GM19239 (cell line): Measurements from ENCODE around the gene R3HDM1.
"Not testable (repeated sequence)": the region's sequence is repeated elsewhere in the genome, so short reads cannot be mapped to it uniquely, and the experiment has no call there.

ENCODE experiments used
- DNase-seq: peaks from one replicate; pipeline ENCODE4 v3.0.0; 2011; ENCODE audit warnings: low spot score; ENCODE audit not compliant: insufficient read length
- FAIRE-seq: peaks from 2 replicates; lab custom pipeline; 2011; peaks lifted over from hg19 to GRCh38; lab: Jason Lieb, UNC

R3HDM1 gene

DNA sequence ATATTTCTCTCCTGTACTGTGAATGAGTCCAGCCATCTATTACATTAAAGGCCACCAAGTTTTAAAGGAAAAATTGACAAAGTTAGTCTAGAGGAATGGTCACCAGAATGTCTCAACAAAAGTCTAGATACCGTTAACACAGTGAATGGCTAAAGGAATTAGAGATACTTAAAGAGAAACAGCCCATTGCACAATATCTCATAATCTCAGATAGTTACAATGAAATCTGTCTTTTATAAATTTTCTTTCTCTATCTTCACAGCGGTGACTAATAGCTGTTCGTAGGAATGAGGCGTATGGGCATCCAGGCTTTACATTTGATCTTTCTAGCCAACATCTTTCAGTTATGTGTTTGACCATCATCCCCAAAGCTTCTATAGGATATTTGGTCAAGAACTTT, 30.6 kb downstream of the R3HDM1 start:
- no peak for DNase-seq
- FAIRE-seq: no peak

DNA sequence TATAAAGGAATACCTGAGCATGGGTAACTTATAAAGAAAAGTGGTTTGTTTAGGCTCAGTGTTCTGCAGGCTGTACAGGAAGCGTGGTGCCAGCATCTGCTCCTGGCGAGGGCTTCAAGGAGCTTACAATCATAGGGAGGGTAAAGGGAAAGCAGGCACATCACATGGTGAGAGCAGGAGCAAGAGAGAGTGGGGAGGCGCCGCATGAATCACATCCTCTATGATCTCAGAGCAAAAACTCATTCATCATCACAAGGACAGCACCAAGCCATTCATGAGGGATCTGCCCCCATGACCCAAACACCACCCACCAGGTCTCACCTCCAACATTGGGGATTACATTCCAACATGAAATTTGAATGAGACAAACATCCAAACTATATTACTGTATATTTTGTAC, 32.5 kb downstream of the R3HDM1 start:
- FAIRE-seq (no peak), DNase-seq (no peak)

DNA sequence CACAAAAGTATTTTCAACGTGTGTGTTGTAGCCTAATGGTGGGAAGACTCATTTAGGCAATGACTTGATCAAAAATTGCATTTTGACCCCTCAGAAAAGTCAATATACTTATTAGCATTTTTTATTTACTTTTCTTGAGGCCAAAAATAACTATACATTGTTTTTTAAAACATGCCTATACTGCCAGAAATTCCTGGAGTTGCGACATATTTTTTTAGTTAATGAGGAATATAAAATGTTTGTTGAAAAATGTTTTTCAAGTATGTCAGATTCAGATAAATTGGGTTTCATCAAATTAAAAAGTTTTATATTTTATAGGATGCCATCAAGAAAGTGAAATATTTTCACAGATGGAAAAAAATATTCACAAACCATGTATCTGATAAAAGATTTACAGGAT, 39.6 kb downstream of the R3HDM1 start:
- FAIRE-seq (no peak), DNase-seq (no peak)

DNA sequence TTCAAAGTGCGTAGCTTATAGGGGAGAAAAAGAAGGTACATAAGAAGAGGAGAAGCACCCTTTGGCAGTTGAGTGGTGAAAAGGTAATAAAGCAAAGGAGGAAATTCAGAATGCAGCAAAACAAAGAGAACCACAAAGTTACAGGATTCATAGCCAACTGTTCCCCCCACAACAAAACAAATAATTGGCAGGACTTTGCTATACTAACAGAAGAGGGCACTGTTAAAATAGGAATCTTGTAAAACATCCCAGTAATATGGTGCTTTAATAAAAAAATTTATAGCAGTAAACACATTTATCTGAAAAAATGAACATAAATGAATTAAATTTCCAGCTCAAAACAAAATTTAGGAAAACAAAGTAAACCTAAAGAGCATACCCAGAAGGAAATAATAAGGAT, 42.3 kb downstream of the R3HDM1 start:
- no peak for FAIRE-seq

DNA sequence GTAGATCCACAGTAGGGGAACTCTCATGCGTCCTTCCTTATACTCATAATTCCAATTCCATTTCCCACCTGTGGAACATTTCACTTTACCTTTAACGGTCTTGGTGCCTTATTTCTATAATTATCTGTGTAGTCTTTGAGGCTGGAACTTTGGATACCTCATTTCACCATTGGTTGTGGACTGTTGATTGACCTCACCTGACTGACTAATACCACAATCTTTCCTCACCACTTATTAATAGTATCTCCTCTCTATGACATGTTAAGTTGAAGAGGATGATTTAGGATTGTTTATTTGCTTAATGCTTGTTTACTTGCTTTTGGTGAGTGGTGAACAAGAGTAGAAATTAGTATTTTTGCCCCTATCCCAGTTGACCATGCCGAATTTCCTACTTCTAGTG, 50.0 kb downstream of the R3HDM1 start:
- no peak for FAIRE-seq
- DNase-seq: no peak

More for the DNA sequence above, 42.3 kb downstream of the R3HDM1 start:
- DNase-seq: no peak

DNA sequence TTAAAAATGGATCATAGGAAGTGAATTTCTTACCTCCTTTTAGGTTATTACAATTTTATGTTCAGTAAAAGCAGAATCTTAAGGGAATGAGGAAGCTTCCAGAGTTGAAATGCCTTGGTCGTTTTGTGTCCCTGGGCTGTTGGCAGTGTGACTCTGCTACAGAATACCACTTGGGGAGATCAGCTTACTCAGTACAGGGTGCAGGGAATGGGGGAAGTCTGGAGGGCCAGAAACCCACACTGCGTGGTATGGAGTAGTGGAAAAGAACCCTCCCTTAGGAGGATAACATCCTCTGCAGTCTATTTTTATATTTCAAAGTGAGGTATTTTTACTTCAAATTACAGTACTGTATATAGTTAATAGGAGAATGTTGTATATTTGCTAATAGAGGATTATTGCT, 51.1 kb downstream of the R3HDM1 start:
- DNase-seq (no peak), FAIRE-seq (no peak)

DNA sequence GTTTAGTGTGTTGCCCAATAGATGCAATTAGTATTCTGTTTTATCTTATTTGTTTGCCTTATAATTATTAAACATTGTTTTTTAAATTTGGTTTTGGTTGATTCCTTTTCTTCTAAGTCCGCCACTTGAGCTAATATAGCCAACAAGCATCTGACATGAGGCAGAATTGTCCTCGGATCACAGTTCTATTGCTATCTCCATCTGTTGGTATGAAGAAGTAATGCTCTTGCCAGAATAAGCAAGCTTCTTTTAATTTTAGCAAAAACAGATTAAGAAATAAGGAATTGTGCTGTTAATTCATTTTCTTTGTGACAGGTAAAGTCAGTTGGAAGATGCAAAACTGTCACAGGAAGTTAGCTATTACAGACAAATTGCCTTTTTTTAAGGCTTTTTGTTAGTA, 54.3 kb downstream of the R3HDM1 start:
- FAIRE-seq: no peak
- no peak for DNase-seq

DNA sequence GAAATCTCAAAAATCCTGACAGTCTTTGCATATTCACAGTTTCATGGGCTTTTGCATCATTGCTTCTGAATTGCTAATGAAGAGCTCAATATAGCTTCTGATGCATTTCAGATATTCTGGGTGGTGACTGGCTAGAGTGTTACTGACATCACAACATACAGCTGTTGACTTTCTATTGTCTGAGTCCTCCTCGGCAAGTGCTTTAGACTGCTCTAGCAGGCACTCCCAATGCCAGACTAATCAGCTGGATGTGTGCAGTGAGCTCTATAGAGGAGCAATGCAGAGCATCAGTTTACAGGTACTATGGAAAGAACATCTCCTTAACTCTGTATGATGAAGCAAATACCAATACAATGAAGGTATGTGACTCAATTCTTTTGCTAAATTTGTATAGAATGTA, 54.9 kb downstream of the R3HDM1 start:
- FAIRE-seq: peak; percentile 85
- peak; percentile 1 for DNase-seq

DNA sequence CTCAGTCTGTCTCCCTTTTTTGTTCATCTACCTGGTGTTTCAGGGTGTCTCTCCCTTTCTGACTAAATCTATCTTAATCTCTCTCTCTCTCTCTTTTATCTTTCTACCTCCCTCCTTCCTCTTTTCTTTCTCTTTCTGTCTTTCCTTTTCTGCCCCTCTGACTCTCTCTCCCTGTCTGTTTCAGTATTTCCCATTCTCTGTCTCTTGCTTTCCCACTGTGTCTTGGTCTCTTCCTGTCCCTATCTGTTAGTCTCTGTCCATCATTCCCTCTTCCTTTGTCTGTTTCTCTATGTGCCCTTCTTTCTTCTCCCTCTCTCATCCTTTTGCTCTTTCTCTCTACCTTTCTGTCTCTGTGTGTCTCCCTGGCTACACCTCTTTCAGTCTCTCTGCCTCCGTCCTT, 56.7 kb downstream of the R3HDM1 start:
- FAIRE-seq (peak; percentile 61), DNase-seq (no peak)

DNA sequence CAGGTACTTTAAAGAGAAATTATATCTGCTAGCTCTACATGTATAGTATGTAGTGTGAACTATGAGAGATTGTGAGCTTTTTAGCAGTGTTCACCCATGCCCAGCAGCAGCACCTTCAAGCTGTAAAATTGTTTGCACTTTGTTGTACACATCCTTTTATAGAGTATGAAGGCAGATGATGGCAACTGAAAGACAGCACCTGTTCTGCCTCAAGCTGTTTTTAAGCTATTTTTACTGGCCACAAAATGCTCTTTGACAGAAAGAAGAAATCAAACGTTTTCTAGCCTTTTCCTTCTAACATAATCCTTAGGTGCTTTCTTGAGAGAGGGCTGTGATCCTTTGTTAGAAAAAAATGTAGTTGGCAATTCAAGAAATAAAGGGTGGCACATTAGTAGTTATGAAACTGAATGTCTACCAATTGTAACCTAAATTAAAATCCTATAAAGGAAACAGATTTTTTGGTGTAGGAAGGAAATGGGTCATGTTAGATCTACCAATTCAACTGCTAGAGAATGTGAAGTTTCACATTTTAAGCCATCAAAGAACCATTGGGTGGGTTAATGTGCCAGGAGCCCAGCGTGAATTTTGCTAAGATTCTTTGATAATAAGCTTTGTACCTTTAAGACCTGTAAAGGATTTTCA, 59.5 kb downstream of the R3HDM1 start:
- DNase-seq: no peak

DNA sequence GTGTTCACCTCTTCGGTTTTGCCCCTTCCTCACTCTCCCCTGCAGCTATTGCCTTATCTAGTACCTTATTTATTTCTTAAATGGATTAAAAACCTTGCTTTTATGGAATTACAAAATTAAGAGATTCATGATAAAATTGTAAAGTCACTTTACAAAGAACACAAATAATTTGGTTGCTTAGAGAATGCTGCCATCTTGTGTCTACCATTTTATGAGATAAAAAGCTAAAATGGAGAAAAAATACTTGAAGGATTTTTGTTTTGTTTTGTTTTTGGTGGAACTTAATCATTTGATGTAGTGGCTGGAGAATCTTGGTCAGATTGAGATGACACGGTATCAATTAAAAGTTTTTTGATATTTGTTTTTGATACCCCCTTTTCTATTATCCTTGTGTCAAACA, 69.6 kb downstream of the R3HDM1 start:
- FAIRE-seq (no peak), DNase-seq (no peak)

More for the DNA sequence above, 59.5 kb downstream of the R3HDM1 start:
- peak; percentile 89 for FAIRE-seq

DNA sequence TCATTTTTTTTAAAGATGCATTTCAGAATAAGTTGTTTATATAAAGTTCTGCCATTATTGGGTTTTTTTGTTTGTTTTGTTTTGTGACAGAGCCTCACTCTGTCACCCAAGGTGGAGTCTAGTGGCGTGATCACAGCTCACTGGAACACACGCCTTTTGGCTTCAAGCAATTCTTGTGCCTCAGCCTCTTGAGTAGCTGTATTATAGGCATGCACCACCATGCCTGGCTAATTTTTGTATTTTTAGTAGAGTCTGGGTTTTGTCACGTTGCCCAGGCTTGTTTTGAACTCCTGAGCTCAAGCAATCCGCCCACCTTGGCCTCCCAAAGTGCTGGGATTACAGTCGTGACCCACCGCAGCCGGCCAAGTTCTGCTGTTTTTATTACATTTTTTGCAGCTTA, 72.3 kb downstream of the R3HDM1 start:
- DNase-seq: no peak
- no peak for FAIRE-seq

DNA sequence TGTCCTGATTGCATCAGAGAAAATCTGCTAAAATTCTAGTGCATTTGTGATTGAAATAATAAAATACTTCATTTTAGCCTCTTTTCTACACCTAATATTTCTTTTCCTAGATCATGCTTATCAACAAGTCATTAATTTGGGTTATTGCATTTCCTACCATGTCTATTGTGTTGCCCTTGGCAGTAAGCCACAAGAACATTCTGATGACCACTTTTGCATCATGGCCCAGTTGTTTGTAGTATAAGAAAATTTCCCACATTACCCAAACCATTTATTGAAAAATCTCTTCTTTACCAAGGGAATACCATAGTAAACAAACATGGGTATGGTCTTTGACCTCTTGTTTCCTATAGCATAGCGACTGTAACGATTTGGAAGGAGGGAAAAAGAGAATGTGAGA, 76.3 kb downstream of the R3HDM1 start:
- no peak for FAIRE-seq
- DNase-seq: no peak

DNA sequence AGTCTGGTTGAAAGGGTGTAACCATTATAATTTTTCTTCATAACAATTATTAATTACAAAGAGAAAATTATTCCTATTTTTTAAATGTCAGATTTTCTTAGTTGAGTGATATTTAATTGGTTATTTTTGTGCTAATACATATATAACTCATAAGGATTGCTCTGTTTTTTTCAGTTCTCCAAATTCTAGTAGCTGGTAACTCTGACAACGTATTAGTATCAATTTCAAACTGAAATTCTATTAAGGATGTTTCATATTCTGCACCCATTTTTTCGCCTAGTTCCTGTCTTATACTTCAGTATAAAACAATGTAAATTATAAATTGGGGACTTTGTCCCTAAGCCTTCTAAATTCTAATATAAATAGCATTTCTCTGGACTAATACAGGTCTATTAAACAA, 81.0 kb downstream of the R3HDM1 start:
- DNase-seq (no peak), FAIRE-seq (no peak)

DNA sequence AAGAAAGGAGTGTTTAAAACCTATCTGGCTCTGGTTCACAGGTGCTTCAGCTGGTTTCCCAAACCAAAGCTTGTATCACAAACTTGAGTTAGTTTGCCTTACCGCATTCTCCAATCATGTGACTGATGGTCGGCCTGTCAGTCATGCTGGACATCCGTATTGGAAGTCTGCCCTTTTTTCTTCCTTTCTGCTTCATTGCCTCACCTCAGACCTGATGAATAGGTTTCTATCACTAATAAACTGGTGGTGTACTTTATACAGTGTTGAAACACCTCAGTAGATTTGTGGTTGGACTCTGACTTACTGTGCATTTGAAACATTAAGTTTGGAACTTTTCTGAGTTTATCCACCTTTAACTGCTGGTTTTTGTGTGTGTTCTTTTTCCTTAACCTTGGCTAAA, 84.1 kb downstream of the R3HDM1 start:
- DNase-seq (no peak), FAIRE-seq (no peak)

DNA sequence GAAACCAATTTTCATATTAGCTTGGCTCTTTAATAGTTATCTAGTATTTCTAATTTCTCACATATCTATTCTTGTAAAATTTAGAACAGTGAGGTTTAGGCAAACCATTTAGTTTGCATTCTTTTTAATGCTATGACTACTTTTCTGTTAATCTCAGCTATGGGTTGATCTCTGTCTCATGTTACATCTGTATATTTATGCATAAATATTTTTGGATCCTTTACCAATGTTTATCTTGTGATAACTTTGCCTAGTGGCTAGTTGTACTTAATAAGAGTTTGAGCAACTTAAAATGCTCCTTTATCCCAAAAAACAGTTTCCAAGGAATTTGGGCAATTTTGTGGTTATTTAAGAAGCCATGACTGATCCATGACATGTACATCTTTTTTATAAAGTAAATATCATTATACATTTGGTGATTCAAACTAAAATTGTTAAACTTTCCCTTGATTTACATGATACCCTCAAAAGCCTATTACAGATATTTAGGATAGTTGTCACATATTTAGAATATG, 86.3 kb downstream of the R3HDM1 start:
- no peak for DNase-seq
- FAIRE-seq: no peak

DNA sequence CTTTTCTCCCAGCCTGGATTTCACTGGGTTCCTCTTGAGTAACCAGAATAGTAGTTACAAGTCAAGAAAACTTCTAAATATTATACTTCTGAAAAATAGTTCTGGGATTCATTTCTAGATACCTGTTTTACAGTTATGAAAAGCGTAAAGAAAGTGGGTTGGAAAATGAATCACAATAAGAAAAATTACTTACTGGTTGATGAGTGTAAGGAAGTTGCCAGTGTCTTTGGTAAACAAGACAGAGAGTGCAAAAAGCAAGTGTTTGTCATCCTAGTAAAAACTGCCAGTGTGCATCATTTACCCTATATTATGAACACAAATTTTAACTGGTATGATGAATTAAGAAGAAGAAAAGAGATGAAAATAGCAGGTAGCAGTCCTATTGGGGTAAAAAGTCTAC, 88.9 kb downstream of the R3HDM1 start:
- FAIRE-seq: no peak

DNA sequence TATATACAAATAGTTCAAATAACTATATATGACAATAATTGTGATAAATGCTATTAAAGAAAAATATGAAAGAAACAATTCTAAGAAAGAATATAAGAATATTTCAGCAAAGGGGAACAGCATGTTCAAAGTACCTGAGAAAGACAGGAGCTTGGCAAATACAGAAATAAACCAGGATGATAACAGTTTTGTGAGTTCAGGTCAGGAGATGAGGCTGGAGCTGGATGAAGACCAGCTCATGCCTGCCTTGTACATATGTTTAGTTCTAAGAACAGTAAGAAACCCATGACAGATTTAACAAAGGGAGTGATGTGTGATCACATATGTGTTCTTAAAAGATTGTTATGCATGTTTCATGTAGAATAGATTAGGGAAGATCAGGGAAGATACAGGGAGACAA, 98.2 kb downstream of the R3HDM1 start:
- DNase-seq (no peak), FAIRE-seq (no peak)

More for the DNA sequence above, 88.9 kb downstream of the R3HDM1 start:
- no peak for DNase-seq

DNA sequence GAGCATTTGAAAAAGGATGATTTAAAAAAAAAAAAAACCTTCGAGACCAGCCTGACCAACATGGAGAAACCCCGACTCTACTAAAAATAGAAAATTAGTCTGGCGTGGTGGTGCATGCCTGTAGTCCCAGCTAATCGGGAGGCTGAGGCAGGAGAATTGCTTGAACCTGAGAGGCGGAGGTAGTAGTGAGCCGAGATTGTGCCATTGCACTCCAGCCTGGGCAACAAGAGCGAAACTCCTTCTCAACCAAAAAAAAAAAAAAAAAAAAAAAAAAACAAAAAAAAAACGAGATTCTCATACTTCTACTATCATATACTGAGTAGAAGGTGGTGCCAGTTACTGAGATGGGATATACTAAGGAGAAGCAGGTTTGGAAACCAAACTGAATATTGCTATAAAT, 98.8 kb downstream of the R3HDM1 start:
- FAIRE-seq, DNase-seq: not testable (repeated sequence)

DNA sequence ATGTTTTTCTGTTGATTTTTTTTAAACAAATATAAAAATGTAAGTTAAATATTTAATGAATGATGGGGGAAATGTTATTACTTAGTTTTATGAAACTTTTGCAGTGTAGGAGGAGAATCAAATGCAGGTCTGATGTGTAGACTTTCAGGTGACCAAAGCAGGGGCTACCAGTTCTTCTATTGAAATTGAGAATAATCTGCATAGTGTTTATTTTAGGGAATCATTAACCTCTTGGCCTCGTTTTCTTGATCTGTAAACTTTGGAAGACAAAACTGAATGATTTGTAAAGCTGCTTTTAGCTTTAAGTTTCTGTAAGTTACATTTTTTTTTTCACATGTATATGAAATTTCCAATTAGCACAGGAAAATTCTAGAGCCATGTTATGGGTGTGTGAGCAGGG, 99.2 kb downstream of the R3HDM1 start:
- DNase-seq: no peak
- FAIRE-seq: no peak

DNA sequence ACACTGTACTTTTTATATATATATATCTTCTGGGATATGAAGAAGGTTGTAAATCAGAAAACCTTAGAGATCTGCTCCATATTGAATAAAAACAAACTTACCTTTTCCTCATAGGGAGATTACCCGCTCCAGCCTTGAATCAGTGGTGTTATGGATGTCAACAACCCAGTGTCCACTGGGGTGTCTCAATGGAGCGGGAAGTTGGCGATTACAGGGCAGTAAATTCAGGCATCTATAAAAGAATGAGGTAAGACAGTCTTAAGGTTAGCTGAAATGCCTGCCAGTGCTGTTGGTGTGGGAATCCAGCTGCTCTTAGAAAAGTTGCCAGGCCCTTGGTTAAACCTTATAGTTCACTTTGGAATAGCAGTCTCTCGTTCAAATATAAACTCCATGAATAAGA, 102.3 kb downstream of the R3HDM1 start:
- FAIRE-seq (no peak), DNase-seq (no peak)

DNA sequence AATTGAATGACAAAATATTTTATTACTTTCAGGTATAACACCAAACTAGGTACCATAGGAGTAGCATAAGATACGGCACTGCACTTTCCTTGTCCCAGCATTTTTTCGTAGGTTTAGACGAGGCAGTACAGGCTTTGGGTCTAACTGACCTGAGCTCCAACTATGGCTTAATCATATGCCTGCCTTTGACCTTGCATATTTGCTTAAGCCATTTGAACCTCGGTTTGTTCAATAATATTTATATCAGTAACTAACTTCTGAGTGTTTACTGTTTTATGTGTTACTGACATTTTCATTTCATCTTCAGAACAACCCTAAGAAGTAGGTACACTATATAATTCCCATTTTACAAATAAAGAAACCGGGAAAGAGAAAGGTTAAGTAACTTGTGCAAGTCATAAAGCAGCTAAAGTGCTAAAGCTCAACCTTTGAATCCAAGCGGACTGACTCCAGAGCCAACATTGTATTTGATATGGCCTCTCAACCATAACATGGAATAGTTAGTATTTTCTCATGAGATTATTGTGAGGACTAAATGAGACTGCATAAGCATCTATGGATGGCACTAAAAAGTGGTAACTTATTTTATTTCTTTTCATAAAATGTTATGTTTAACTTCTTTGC, 104.0 kb downstream of the R3HDM1 start:
- peak; percentile 4 for FAIRE-seq
- no peak for DNase-seq
